CD4-positive, alpha-beta T cell treated with Interleukin-17A for 4 hours (primary cell): ENCODE data around the gene CHFR.
"Not testable (repeated sequence)": the region's sequence is repeated elsewhere in the genome, so short reads cannot be mapped to it uniquely, and the experiment has no call there.

Experiments
- DNase-seq: peaks from one replicate; pipeline ENCODE4 v3.0.0-alpha.2; 2020; ENCODE audit warnings: mixed read lengths

CHFR gene, protein sequence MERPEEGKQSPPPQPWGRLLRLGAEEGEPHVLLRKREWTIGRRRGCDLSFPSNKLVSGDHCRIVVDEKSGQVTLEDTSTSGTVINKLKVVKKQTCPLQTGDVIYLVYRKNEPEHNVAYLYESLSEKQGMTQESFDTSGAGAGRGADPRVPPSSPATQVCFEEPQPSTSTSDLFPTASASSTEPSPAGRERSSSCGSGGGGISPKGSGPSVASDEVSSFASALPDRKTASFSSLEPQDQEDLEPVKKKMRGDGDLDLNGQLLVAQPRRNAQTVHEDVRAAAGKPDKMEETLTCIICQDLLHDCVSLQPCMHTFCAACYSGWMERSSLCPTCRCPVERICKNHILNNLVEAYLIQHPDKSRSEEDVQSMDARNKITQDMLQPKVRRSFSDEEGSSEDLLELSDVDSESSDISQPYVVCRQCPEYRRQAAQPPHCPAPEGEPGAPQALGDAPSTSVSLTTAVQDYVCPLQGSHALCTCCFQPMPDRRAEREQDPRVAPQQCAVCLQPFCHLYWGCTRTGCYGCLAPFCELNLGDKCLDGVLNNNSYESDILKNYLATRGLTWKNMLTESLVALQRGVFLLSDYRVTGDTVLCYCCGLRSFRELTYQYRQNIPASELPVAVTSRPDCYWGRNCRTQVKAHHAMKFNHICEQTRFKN

GRCh38 chr12:132887513-132888351 is at the start of gene CHFR:
Gene CHFR, minus strand, starts transcription at chr12:132887605. Its CDS starts 277 bp downstream, at chr12:132887328.
- DNase-seq: peak; percentile 95

DNA sequence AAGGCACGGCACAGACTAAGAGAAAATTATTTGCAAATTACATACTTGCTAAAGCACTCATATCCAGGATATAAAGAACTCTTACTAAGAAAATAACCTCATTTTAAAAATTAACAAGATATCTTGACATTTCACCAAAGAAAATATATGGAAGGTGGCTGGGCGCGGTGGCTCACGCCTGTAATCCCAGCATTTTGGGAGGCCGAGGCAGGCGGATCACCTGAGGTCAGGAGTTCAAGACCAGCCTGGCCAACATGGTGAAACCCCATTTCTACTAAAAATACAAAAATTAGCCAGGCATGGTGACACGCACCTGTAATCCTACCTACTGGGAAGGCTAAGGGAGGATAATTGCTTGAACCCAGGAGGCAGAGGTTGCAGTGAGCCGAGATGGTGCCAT is 49.5 kb upstream of the CHFR start:
- not testable (repeated sequence) for DNase-seq

GRCh38 chr12:132936163-132936562 is 48.8 kb upstream of the CHFR start:
- DNase-seq: no peak

DNA sequence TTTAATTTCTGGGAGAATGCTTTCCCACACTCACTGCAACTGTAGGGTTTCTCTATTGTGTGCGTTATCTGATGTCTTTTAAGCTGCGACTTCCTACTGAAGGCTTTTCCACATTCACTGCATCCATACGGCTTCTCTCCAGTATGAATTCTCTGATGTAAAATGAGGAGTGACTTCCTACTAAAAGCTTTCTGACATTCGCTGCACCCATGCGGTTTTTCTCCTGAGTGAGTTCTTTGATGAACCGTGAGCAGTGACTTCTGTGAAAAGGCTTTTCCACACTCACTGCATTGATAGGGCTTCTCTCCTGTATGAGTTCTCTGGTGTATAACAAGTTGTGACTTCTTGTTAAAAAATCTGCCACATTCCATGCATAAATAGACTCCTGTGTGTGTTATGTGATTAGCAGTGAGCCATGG is 39.0 kb upstream of the CHFR start:
- DNase-seq: no peak

DNA sequence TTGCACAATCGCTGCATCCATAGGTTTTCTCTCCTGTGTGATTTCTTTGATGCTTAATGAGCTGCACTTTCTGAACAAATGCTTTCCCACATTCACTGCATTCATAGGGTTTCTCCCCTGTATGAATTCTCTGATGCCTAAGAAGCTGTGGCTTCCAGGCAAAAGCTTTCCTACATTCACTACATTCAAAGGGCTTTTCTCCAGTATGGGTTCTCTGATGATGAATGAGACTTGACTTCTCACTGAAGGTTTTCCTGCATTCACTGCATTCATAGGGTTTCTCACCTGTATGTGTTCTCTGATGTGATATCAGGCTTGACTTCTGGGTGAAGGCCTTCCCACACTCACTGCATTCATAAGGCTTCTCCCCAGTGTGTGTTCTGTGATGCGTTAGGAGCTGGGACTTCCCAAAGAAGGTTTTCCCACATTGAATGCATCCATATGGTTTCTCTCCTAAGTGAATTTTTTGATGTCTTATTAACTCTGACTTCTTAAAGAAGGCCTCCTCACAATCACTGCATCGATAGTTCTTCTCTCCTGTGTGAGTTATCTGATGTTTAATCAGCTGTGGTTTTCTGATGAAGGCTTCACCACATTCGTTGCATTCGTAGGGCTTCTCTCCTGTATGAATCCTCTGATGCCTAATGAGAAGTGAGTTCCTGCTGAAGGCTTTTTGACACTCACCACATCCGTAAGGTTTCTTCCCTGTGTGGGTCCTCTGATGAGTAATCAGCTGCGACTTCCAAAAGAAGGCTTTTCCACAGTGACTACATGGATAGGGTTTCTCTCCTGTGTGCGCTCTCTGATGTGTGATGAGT is 38.4 kb upstream of the CHFR start:
- DNase-seq: no peak

DNA sequence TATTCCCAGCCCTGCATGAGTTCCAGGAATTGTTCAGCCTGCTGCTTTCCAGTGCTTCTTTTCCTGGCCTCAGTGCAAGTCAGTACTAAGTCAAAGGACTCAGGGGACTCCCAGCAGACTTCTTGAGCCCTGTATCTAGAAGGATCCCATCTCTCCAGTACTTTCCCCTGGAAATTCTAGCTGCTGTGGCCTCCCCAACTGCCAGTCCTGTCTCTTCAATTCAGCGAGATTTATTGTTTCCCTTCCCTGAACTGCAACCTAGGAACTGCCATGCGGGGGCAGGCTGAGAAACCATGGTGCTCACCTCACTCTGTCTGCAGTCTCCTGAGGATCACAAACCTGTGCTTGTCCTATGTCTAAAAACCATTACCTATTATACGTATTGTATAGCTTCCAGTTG is 37.0 kb upstream of the CHFR start:
- DNase-seq: no peak

DNA sequence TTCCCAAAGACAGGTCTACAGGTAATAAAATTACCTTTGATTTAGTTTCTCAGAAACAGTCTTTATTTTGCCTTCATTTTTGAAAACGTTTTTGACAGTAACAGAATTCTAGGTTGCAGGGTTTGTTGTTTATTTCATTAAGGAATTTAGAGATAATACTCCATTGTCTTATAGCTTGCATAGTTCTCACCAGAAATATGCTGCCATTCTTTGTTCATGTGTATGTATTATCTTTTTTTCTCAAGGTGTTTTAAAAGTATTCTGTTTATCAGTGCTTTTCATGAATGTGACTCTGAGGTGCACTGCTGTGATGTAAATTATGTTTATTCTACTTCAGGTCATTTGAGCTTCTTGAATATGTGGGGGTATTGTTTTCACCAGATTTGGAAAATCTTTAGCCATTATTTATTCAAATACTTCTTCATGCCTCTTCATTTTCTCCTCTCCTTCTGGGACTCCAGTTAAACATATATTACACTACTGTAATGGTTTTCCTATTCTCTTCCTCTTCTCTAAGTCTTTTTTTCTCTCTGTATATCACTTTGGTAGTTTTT is 36.0 kb upstream of the CHFR start:
- no peak for DNase-seq

DNA sequence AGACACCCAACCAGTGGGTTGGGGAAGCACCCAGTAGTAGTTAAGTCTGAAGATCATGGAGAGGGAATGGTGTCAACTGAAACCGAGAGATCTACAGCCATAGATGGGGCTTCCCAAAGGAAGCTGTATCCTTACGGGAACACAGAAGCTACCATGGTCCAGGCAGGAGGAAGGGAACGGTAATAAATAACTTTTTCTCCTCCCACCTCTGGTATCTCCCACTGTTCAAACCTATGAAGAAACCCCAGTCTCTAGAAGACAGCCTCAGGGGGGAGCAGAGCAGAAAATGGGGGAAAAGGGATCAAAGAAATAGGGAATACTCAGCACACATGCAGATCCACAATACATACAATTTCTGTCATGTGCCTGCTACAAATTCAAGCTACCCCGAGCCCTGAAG is 35.3 kb upstream of the CHFR start:
- no peak for DNase-seq

- DNase-seq: no peak
Observed at GRCh38 chr12:132921685-132922084, 34.3 kb upstream of the CHFR start.

GRCh38 chr12:132918680-132919079 is 31.3 kb upstream of the CHFR start:
- DNase-seq: no peak

DNA sequence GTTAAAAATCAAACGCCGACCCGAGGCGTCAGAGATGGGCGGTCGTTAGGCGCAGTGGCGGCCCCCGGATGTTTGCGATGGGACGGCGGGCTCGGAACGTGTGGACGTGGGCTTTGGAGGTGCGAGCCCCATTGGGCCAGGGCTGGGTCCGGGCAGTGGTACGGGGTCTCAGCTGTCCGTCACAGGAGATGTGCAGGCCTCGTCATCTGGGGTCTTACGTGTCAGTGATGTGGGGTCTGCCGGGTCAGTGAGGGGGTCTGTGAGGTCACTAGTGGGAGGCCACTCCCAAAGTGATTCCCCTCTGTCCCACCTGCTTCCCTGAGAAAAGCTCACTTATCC is 21.6 kb upstream of the CHFR start:
- no peak for DNase-seq

DNA sequence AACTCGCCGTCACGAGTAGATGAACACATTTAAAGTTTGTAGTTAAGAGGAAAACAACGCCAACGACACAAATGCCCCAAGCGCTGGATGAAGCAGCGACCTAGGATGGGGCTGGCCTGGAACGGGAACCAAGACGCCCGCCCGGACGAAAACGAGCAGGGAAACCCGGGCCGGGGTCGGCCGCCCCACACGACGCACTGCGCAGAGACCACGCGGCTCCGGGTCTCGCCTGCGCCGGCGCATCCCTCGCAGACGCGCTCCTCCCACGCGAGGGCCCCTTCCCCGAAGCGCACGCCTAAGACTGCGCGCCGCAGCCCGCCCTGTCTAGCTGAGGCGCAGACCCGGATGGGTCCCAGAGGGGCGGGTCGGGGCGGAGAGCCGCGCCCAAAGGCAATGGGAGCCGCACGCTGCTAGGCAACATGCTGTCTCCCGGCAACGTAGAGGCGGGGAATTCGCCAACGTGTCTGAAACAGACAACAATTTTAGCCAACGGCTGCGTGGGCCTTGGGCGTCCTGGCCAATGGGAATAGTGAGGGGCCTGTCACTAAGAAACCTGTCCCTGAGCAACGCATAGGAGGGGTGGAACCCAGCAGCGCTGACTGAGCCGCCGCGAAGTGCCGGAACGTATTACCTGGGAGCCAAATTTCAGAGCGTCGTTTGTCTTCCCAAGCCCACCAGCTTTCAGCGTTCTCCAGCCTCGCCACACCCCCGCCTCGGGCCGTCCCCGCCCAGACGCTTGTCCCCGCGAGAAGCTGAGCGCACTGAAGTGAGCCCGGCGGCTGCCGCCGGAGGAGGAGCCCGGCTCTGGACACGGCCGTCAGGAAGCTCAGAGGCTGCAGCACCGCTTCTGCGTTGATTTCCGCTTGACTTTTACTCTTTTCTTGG is 21.0 kb upstream of the CHFR start:
- peak; percentile 95 for DNase-seq

DNA sequence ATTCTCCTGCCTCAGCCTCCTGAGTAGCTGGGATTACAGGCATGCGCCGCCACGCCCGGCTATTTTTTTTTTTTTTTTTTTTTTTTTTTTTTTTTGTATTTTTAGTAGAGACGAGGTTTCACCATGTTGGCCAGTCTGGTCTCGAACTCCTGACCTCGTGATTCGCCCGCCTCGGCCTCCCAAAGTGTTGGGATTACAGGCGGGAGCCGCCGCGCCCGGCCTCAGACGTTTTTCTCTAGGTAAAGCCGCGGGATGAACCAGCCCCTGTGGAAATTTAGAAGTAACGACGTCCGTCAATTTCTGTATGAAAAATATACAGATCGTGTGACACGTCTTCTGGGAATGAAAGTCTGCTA is 20.4 kb upstream of the CHFR start:
- DNase-seq: not testable (repeated sequence)

DNA sequence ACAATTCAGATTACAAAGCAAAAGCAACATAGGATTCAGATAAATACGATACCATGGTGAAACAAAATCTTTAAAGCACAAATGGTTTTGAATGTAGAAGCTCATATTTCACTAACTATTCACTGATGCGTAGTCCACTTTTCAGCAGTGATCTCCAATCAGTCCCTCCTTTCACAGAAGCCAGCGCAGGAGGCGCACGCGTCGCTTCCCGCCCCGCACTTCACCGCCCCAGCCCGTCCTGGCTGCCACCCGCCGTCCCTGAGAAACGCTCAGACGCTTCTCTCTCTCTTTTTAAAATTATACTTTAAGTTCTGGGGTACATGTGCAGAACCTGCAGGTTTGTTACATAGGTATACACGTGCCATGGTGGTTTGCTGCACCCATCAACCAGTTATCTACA is 19.8 kb upstream of the CHFR start:
- DNase-seq: no peak

DNA sequence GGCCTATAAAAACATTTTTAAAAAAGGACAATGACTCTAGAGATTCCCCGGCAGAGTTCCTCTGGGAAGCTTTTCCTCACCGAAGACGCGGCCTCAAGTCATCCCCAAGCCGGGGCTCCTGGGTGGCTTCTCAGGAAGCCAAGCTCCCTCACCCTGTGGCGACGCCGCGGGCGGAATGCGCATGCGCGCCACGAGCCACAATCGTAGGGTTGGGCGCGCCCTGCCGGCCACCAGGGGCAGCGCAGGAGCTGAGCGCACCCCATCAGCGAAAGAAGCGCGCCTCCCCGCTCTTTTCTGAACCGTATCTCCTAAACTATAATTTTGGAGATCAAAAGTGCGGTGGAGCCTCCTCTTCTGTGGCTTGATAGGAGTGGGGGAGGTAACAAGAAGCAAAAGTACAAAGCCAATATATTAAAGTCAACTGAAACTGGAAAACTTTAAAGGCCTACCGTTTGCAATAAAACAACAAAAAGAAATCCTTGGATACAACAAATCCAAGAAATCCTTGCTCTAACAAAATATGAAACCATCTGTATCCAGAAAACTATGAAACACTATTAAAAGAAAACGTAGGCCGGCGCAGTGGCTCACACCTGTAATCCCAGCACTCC is 17.4 kb upstream of the CHFR start:
- DNase-seq: peak; percentile 96

DNA sequence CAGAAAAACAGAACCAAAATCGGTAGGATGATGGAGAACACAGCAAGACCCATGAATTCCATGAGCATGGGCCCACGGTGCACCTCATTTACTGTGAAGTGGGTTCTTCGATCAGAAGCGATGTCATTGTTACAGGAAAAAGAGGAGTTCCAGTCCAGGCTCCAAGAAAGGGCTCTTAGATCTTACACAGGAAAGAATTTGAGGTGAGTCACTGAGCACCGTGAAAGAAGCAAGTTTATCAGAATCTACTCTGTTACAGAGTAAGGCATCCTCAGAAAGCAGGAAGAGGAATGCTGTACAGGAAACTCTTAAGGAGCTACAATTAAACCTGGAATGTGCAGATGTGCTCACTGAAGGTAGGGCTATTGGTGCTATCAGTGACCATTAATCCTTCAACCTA is 11.6 kb upstream of the CHFR start:
- DNase-seq: no peak

DNA sequence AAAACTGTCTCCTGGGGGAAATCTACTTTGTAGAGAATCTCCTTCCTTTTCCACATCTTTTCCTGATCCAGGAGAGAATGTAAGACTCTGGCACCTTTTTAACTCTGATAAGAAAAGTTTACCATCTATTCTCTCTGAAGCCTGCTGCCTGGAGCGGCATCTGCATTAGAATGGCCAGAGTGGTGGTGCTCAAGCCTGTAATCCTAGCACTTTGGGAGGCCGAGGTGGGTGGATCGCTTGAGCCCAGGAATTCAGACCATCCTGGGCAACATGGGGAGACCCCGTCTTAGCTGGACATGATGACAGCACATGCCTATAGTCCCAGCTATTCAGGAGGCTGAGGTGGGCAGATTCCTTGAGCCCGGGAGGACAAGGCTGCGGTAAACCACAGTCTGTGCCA is 1.4 kb upstream of the CHFR start:
- DNase-seq: no peak

DNA sequence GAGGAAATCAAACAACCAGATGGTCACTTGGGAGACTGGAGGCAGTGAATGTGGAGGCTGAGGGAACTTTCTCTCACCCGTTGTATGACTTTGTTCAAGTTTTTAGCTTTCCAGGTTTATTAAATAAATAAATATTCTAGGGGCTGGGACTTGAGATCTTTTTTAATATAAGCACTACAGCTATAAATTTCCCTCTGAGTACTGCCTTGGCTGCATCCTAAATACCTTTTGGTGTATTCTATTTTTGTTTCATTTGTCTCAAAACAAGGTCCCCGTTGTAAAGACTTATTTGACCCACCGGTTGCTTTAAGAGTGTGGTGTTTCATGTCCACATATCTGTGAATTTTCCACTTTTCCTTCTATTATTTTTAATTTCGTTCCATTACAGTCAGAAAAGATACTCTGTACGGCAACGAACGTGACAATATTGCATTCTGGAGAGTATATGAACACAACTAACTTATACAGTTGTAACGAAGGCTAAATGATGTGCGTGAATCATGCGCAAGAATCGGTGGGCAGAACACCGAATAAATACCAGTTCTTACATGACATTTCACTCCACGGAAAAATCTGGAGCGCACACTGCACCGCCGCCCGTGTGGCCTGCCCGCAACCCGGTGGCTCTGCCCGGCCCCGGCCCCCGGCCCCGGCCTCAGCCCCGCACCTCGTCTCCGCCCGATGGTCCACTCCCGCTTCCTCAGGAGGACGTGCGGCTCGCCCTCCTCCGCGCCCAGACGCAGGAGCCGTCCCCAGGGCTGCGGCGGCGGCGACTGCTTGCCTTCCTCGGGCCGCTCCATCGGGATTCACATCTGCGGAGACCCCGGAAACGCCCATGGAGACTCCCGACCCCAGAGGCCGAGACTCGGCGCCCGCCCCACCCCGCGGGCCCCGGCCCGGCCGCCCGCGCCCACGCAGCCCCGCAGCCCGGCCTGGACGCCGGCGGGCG is 602 bp downstream of the CHFR start:
- DNase-seq: no peak

- no peak for DNase-seq
Observed at GRCh38 chr12:132881818-132882217, 5.6 kb downstream of the CHFR start.

GRCh38 chr12:132874620-132875019 is 12.8 kb downstream of the CHFR start:
- DNase-seq: not testable (repeated sequence)
